ENCODE results near the gene PODXL. TPM values are rescaled to one million over a fixed set of nuclear protein-coding genes. Genes with fewer than 3 reads are reported as not detected.

PODXL gene
- total RNA-seq, 1 donor from 2014 or later = 37.7 TPM

GRCh38 chr7:131548371-131548770, 8.1 kb downstream of the PODXL start:
- H3K9me3 Mint-ChIP-seq = no peaks in the 10 kb centered on the region
- H3K4me1 ChIP-seq = peaks cover 4% of the 10 kb centered on the region
- H2AFZ ChIP-seq (replicated peaks) = no peak overlapping the region
- H3K9ac ChIP-seq = no peak overlapping the region
- TF ChIP-seq CTCF (IDR thresholded peaks at IDR 0.05) (no peak), EZH2phosphoT487 (IDR thresholded peaks at IDR 0.05) (no peak), EZH2 (IDR thresholded peaks at IDR 0.05) (no peak)
- H3K4me2 ChIP-seq = no peak overlapping the region
- peaks cover 10% of the 10 kb centered on the region for H3K36me3 Mint-ChIP-seq
- no peak for DNase-seq (ENCODE audit: low spot score)
- no peak overlapping the region for H3K27ac ChIP-seq
- peaks cover 3% of the 10 kb centered on the region for H4K20me1 ChIP-seq (ENCODE audit: low read depth)
- H3K4me1 Mint-ChIP-seq = peaks cover 28% of the 10 kb centered on the region
- H3K36me3 ChIP-seq = no peaks in the 10 kb centered on the region
- peak overlapping the region; percentile 77 for H3K27ac Mint-ChIP-seq
- no peaks in the 10 kb centered on the region for H3K9me3 ChIP-seq (ENCODE audit: low read depth)
- peaks cover 100% of the 10 kb centered on the region for H3K79me2 ChIP-seq (ENCODE audit: low read depth)
- no peaks in the 10 kb centered on the region for H3K27me3 ChIP-seq
- peaks cover 6% of the 10 kb centered on the region for H3K27me3 Mint-ChIP-seq (ENCODE audit: insufficient read depth, low read depth)
- H3K4me3 ChIP-seq = no peak overlapping the region
- H3F3A ChIP-seq (ENCODE audit: low read depth) = peaks cover 9% of the 10 kb centered on the region
- no peak overlapping the region for H3K4me3 Mint-ChIP-seq

- no peaks in the 10 kb centered on the region for H3K9me3 ChIP-seq (ENCODE audit: low read depth)
- no peaks in the 10 kb centered on the region for H3K36me3 ChIP-seq
- peaks cover 4% of the 10 kb centered on the region for H3K4me1 ChIP-seq
- TF ChIP-seq CTCF (IDR thresholded peaks at IDR 0.05) = no peak
- TF ChIP-seq EZH2 (IDR thresholded peaks at IDR 0.05) = no peak
- TF ChIP-seq EZH2phosphoT487 (IDR thresholded peaks at IDR 0.05) = no peak
- peaks cover 22% of the 10 kb centered on the region for H3K4me1 Mint-ChIP-seq
- H3K4me2 ChIP-seq = no peak overlapping the region
- DNase-seq (ENCODE audit: low spot score) = no peak
- H3F3A ChIP-seq (ENCODE audit: low read depth) = peaks cover 9% of the 10 kb centered on the region
- H3K27me3 Mint-ChIP-seq (ENCODE audit: insufficient read depth, low read depth) = peaks cover 6% of the 10 kb centered on the region
- no peak overlapping the region for H3K27ac Mint-ChIP-seq
- H3K9ac ChIP-seq = no peak overlapping the region
- H2AFZ ChIP-seq (replicated peaks) = no peak overlapping the region
- no peak overlapping the region for H3K4me3 ChIP-seq
- no peak overlapping the region for H3K27ac ChIP-seq
- peaks cover 100% of the 10 kb centered on the region for H3K79me2 ChIP-seq (ENCODE audit: low read depth)
- peaks cover 6% of the 10 kb centered on the region for H3K36me3 Mint-ChIP-seq
- H3K27me3 ChIP-seq = no peaks in the 10 kb centered on the region
- H3K9me3 Mint-ChIP-seq = no peaks in the 10 kb centered on the region
- no peak overlapping the region for H3K4me3 Mint-ChIP-seq
- H4K20me1 ChIP-seq (ENCODE audit: low read depth) = peaks cover 3% of the 10 kb centered on the region
Measured at GRCh38 chr7:131547589-131547988, 8.8 kb downstream of the PODXL start.

- Mint-ChIP-seq H3K27ac (no peak overlapping the region), H3K4me3 (no peak overlapping the region), H3K9me3 (no peaks in the 10 kb centered on the region), H3K4me1 (peaks cover 27% of the 10 kb centered on the region), H3K36me3 (peaks cover 6% of the 10 kb centered on the region), H3K27me3 (ENCODE audit: insufficient read depth, low read depth) (peaks cover 8% of the 10 kb centered on the region)
- peaks cover 11% of the 10 kb centered on the region for H3F3A ChIP-seq (ENCODE audit: low read depth)
- no peak overlapping the region for H3K4me3 ChIP-seq
- DNase-seq (ENCODE audit: low spot score) = peak; percentile 85
- peaks cover 100% of the 10 kb centered on the region for H3K79me2 ChIP-seq (ENCODE audit: low read depth)
- TF ChIP-seq CTCF (IDR thresholded peaks at IDR 0.05) (peak; percentile 89), EZH2 (IDR thresholded peaks at IDR 0.05) (no peak), EZH2phosphoT487 (IDR thresholded peaks at IDR 0.05) (no peak)
- peaks cover 3% of the 10 kb centered on the region for H4K20me1 ChIP-seq (ENCODE audit: low read depth)
- H3K4me1 ChIP-seq = peaks cover 4% of the 10 kb centered on the region
- no peak overlapping the region for H2AFZ ChIP-seq (replicated peaks)
- H3K9me3 ChIP-seq (ENCODE audit: low read depth) = no peaks in the 10 kb centered on the region
- no peaks in the 10 kb centered on the region for H3K27me3 ChIP-seq
- no peaks in the 10 kb centered on the region for H3K36me3 ChIP-seq
- no peak overlapping the region for H3K27ac ChIP-seq
- no peak overlapping the region for H3K9ac ChIP-seq
- no peak overlapping the region for H3K4me2 ChIP-seq
Measured at GRCh38 chr7:131546583-131547141, 9.8 kb downstream of the PODXL start.

All from neural progenitor cell (in vitro differentiated cells).